Stimulated activated CD8-positive, alpha-beta memory T cell treated with anti-CD3 and anti-CD28 coated beads, Interleukin-4, amount 100 ng/mL, for 4 hours (primary cell): ENCODE results near the gene S100B.

ENCODE experiments used
- DNase-seq, 2 donors: peaks; one replicate each; pipeline ENCODE4 v3.0.0-alpha.2; 2020; ENCODE audit warnings: low read depth in 2 of 2, low spot score in 1 of 2

The S100B gene

DNA sequence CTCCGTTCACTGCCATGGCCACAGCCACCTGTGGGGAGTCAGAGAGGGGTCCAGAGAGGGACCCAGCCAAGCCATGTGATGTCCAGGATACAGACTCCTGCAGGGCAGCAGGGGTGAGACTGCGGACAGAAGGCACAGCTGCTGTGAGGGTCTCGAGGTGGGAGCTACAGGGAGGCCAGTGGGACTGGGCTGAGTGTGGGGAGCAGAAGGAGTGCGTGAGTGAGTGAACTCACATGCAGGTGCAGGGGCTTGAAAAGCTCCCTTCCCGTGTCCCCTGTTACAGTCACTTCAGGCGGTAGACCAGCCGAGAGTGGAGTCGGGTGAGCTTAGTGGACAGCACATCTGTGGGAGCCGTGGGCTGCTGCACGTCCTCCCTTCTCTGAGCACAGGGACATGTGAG lies 42.4 kb downstream of the S100B start:
- no peak for DNase-seq

DNA sequence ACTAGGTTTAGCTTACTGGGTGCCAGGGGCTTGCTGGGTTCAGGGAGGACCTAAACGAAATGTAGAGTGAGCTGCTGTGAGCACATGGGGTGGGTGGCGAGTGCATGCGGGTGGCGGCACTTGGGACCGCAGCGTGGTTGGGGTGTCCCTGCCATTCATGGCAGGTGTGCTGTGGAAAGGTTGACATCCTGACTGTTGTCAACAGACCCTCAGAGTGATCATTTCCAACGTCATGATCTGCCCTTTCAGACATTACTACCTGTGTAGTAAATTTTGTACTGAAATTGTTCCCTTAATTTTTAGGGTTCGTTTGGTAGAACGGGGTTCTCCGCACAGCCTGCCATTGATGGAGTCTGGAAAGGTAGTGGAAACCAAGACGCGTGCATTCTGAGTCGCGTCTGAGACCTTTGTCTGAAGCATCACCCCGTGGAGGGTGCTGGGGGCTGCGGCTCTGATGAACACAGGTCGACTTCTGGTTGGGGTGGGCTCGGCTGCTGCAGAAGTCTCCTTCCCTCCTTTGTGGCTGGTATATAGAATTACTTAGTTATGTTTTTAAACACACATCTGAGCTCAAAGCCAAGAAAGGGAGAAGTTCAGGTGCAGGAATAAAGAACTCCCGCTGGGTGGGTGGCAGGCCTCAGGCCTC lies 43.3 kb downstream of the S100B start:
- no peak for DNase-seq

DNA sequence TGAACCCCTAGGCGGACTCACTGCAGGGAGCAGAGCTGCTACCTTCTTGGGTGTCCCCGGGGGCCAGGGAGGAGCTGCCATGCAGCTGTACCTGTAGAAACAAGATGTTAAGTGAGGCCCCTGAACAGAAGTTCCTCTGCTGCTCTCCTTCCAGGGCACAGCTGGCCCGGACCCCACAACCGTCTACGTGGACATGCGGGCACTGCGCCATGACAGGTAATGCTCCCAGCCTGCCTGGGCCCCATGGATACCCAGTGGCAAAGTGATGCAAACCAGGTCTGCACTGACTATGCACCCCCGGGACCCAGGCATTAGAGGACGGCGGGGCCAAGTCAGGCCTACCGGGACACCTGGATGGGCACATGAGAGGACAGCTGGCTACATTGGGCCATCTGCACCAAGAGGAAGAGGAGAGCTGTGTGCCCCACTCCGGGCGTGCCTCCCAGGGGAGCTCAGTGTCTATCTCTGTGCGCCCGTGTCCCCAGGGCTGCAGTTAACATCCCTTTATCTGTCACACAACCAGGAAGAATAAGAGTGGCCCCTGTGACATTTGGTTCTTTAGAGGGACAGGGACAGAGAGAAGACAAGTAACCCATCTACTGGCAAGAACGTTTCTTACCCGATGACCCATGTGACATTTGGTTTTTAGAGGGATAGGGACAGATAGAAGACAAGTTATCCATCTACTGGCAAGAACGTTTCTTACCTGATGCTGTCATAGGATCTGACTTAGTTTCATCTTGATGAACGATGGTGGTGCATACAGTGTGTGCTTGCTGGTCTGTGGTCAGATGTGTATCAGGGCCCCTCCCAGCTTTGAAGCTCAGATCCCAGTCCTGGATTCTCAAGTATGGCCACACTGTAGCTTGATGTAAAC lies 44.1 kb downstream of the S100B start:
- no peak for DNase-seq

DNA sequence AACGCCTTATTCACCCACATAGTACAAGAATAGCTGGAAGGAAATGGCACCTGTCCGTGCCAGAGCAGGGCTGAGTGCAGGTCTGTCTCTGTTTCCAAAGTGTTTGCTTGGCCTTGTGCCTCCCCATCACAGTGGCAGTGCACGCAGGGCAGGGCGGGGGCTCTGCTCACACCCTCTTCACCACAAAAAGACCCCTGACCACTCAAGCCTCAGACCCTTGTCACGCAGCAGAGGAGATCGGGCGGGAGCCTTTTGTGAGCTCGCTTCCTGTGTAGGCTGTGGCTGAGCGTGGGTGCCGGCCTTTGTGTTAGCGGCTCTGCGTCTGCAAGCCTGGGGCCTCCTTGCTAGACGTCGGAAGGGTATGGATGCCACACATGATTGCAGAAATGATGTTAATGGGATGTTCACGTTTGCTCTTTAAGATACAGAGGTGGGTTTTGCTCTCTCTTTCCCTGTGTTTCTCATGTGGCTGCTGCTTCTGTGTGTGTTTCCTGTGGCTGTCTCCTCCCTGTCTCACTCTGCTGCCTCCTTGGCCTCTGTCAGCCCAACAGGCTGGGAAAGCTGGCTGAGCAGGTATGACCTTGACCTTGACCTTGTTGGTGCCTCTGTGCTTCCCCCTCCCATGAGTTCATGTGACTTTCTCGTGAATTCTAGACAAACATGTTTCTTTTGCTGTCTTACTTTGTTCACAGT lies 45.4 kb downstream of the S100B start:
- DNase-seq = peak; percentile 38 to 39

DNA sequence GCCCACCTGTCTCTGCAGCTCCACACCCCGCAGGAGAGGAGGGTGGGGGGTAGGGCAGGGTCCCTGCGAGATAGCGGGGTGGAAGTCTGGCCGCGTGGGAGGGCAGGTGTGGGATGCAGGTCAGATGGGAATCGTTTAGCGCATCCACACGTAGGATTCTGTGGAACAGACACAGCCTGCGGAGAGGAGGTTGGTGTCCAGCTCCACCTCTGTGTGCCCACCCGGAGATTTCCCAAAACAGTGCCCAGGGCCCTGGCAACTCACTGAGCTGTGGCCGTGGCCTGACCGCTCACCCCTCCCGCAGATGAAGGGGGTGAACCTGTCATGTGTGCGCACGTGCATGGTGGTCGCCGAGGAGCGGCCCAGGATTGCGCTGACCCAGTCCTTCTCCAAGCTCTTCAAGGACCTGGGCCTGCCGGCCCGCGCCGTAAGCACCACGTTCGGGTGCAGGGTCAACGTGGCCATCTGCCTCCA lies 46.9 kb downstream of the S100B start:
- no peak for DNase-seq

DNA sequence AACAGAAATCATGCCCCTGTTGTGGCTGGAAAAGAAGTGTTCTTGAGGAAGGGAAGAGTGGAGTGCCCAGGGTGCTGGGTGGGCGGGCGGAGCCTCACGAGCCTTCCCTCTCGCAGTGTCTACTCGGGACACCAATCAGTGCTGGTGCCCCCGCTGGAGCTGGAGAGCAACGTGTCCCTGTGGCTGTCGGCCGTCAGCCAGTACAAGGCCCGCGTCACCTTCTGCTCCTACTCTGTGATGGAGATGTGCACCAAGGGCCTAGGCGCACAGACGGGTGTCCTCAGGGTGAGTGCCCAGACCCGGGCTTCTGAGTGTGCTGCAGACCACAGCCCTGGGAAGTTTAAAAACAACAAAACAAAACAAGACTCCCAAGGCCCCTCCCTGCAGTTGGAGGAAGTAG lies 47.4 kb downstream of the S100B start:
- DNase-seq = no peak

DNA sequence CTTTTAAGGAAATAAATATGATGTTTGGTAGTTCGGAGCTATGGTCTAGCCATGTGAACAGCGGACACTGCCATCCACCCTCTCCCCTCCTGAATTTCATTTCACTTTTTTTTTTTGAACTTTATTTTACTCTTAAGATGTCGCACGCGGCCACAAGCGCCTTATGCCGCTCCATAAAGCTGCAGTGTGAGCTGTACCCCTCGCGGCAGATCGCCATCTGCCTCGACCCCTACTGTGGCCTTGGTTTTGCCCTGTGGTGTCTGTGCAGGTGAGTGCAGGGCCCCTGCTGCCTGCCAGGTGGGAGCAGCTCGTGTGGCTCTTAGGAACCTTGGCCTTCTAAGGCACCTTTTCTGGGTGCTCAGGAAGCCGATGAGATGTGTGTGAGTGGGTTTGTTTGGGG lies 48.1 kb downstream of the S100B start:
- no peak for DNase-seq

DNA sequence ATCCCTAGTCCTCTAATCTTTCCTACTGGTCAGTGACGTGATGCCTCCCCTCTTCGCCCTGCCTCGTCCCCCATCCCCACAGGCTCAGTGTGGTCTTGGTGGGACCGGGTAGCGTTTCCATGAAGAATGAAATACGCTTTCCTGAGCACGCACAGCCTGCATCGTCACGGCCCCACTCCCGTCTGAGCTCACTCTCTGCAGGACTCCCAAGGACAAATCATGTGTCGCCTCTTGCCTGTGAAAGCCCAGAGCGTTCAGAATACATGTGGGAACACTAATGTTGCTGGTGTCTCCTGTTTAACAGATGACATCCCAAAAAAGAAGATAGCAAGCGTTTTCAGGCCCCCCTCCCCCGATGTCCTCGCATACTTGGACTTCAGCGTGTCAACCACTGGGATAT lies 49.2 kb downstream of the S100B start:
- DNase-seq = no peak

DNA sequence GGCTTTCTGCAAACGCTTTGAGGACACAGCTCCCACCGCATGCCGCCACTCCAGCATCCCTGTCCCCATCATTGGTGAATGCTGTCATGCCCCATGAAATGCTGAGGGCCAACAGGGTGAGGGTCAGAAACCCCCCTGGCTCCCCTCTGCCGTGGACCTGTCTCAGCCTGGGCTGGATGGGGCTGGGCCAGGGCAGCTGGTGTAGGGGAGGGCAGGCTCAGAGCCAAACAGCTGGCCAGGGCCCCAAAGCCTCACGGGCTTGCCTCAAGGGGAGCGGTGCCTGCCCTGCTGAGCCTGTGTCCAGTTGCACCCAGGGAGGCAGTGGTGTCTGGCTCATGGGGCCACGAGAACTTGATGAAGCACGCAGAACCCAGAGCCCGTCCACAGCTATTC lies 49.7 kb downstream of the S100B start:
- DNase-seq = no peak

DNA sequence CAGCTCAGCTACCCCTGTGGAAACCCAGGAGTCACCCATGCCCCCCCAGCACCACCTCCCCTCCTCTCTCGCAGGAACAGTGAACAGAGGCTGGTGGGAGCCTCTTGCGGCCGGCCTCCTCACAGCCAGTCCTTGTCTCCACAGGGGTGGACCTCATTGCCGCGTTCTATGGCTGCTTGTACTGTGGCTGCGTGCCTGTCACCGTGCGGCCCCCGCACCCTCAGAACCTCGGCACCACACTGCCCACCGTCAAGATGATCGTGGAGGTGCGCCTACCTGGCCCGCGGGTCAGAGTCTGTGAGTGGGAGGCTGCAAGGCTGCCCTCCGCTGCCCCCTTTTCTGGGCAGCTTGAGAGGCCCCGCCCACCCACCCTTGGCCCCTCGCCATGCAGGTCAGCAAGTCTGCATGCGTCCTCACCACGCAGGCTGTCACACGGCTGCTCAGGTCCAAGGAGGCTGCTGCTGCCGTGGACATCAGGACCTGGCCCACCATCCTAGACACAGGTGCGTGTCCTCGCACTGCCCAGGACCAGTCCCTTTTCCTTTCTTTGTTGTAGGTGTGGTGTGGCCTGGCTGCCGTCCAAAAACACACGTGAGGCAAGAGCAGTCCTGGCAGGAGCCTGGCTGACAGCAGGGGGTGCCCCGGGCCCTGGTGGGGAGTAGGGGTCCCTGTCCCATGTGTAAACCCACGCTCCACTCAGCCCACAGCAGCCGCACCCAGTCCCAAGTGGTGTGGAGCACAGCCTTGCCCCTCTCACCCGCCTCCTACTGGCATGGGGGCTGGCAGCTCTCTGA lies 50.3 kb downstream of the S100B start:
- DNase-seq = no peak

DNA sequence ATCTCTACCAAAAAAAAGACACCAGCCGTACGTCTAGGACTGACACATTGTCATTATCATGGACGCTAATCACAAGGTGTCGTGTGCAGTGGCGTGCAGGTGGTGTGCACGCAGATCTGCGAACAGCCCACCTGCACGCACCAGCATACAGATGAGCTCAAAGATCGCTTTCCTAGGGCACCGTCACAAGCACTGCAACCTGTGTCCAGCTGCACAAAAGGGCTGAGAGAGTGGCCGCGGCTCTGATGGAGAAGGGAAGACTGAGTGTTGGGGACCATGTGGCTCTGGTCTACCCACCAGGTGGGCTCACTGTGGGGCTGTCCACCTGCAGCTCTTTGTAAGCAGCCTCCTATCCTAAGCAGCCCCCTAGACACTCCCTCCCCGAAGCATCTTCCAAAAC lies 50.9 kb downstream of the S100B start:
- no peak for DNase-seq

DNA sequence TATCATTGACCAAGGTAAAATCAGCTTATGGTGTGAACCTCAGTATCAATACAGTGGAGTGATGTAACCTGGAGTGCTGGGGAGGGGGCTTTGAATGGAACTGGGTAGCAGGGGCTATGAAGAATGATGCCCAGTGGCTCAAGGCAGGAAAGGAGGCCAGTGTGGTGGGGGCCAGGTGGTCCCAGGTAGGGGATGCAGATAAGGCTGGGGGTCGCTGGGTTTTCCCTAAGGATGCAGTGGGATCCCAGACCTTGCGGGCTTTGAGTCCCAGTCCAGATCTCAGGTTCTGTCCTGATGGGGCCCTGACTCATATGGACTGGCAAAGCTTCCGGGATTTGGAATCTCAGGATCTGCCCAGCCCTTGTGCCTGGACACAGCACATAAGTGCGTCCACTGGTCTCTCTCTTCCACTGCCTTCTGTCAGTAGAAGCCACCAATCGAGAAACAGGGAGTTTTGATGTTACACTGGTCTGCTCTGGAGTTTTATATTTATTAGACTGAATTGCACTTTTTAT lies 52.0 kb downstream of the S100B start:
- DNase-seq = no peak

DNA sequence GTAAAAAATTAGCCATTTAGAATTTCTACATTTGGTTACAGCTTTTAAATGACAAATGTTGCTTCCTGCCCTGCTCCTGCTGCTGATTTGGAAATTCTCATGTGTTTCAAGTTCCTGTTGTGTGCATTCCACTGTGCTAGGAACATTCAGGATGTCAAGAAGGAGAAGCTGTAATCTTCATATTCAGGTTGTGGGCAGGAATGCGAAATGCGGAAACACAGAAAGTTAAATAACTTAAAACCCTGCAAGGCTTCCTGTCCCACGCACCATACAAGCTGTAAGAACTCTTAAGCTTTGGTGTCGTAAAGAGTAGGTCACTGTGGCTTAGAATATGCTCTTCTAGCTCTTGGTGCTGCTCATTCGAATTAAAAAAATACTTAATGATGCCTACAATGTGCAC lies 52.6 kb downstream of the S100B start:
- no peak for DNase-seq

DNA sequence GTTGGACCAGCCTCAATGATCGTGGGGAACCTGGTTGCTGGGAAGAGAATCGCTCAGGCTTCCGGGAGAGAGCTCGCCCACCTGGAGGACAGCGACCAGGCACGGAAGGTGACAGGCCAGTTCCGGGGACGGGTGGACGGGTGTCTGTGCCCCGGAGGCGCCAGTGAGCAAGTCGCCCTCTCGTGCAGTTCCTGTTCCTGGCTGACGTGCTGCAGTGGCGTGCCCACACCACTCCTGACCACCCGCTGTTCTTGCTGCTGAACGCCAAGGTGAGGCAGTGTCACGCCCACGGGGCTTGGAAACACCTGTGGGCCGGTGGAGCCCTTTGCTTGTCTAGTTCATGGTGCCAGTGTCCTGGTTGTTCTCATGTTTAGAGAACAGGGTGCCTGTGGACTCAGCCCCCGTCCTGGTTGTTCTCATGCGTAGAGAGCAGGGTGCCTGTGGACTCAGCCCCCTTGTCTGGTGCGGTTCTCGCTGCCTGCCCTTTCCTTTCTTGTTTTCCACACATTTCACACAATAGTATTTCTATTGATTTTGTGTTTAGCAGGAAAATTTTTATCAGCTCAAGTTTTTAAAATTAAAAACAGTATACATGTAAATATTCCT lies 53.1 kb downstream of the S100B start:
- no peak for DNase-seq

DNA sequence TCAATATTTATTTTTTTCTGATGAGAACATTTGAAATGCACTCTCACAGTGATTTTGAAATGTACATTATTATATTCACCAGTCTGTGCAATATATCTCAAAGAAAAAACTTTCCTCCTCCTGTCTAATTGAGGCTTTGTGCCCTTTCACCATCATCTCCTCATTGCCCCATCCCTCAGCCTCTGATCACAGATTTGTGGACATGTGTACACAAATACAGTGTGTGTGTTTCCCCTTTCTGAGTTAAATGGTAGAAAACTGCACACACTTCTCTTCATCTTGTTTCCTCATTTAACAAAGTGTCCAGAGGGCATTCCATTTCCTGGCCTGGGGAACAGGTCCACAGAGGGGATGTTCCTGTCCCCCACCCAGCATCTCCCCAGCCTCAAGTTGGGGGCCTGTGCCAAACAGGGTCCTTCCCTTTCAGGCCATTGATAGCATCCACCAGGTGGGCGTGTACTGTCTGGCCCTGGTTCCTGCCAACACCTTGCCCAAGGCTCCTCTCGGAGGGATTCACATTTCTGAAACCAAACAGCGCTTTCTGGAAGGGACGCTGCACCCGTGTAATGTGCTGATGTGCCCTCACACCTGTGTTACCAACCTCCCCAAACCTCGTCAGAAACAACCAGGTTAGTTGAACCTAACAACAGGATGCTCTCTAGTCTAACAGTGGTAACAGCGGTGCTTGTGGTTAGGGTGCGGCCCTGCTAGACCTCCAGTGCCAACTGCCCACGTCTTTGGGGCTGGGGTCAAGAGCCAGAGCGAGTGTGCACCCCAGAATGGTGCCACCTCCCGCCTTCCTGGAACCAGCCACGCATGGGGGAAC lies 54.6 kb downstream of the S100B start:
- DNase-seq = no peak

DNA sequence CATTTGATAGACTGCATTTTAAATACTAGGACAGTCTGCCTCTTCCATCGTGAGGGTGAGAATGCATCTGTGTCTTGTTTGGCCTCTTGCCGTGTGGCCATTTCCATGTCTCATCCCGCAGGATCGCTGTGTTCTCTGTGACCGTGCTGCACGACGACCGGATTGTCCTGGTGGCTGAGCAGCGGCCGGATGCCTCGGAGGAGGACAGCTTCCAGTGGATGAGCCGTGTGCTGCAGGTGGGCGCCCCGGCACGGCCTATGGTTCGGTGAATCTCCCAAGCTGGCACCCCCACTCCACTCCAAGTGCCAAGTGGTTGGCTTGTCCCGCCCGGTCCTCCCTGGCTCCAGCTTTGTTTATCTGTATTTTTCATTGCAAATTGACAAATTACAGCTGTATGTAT lies 55.2 kb downstream of the S100B start:
- no peak for DNase-seq
